Fibroblast of skin of abdomen (primary cell): ENCODE data around the gene ACAP3.

Experiments
- DNase-seq: peaks from one replicate; pipeline ENCODE4 v3.0.0-alpha.2; 2013

Gene ACAP3

DNA sequence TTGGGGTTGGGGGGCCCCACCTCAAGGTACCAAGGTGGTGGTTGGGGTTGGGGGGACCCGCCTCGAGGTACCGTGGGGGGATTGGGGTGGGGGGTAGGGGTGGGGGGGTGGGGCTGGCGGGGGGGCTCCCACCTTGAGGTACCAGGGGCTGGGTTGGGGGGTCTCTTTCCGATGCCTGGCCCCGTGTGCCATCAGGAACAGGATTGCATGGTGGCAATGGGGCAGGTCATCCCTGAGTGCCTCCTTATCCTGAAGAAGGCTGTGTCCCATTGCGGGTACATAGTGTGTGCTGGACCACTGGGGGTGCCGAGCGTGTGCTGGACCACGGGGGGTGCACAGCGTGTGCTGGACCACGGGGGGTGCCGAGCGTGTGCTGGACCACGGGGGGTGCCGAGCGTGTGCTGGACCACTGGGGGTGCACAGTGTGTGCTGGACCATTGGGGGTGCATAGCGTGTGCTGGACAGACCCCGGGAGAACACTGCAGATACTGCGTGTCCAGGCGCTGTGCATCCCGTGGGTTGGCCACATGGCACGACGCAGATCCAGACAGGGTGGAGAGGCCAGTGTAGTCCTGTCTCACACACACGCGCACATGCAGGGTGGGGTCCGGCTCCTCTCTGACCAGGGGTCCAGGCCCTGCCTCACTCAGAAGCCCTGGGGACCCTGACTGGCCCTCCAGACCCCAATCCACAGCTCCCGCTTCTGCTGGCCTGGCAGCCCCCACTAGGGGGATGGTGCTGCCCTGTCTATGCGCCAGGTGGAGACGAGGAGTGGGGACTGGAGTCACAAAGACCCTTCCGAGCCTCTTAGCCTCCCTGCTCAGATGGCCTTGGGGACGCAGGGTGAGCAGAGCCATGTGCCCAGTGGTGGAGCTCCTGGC is 23.3 kb downstream of the ACAP3 start:
- DNase-seq: no peak

DNA sequence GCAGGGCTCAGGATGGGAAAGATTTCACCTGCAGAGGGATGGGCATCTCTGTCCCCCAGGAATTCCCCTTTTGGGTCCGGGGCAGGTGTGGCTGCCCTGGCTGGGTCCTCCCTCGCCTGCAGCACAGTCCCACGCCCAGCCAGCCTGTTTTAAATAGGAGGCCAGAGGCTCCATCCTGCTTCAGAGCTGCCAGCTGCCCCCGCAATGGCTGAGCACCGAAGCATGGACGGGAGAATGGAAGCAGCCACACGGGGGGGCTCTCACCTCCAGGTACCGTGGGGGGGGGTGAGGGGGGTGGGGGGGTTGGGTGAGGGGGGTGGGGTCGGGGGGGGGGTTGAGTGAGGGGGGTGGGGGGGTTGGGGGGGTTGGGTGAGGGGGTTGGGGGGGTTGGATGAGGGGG is 23.9 kb downstream of the ACAP3 start:
- DNase-seq: no peak

DNA sequence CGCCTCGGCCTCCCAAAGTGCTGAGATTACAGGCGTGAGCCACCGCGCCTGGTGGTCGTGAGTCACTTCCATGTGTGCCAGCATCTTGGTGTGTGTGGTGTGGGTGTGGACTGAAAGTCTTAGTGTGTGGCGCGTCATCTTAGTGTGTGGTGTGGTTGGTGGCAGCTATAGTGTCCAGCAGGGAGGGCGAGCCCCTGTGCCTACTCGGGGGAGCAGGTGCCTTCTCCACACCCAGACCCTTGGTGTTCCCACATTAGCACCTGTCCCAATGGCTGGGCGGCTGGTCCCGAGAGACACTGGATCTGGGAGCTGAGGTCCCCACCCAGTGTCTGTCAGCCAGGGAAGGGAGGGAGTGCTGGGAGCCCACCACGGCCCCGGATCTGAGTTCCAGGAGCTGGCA is 24.7 kb downstream of the ACAP3 start:
- no peak for DNase-seq

DNA sequence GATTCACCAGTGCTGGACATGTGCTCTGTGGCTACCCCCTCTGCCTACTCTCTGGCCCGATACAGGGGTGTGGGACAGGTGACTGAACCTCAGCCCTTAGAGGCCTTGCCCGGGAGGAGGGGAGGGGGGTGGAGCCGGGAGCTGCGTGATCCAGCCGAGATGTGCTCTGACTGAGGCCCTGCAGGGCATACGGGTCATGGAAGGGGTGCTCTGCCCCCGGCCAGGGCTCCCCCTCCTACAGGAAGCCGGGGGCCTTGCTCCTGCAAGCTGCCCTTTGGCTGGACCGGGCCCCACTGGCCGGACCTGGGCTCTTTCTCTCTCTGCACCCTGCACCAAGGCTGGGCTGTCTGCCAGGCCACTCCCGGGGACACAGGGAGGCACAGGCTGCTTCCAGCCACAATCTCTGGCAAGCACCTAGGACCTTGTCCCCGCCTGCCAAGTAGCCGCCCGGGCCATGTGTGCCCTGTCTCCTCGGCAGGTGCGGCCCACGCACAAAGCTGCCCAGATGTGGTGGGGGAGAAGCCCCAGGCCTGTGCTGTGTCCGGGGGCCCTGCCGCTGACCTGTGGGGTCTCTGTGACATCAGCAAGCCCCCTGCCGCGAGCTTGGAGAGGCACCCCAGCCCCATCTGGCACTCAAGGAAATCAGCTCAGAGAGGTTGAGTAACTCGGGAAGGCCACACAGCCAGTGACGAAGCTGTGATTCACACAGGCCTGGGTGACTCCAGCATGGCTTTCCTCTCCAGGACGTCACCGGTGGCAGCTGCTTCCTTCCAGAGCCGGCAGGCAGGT is 26.0 kb downstream of the ACAP3 start:
- no peak for DNase-seq

DNA sequence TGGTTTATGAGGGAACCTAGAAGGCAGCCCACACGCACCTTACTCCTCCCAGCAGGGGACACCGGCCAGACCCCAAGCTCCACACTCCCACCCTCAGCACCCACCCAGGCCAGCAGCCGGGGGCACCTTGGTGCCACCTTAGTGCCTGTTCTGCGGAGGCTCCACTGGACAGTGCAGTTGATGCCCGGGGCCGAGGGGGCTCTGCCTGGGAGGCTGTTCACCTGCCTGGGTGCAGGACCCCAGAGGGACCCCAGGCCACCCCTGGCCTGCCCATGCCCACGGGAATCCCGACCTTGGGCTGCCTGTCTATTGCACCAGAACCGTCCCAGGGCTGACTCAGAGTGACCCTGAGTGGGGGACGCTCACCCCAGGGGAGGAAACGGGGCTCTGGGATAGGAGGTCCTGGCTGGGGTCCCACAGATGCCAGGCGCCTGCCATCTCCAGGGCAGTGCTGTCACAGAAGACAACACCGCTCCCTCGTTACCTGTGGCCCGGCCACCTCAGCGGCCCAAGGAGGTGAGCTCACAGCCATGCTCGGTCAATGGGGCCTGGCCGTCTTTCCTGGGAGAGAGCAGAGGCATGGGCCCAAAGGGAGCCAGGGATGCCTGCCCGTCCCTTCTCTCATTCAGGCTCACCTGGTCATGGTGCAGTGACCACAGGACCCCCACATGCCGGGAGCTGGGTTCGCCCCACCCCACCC is 26.8 kb downstream of the ACAP3 start:
- no peak for DNase-seq

DNA sequence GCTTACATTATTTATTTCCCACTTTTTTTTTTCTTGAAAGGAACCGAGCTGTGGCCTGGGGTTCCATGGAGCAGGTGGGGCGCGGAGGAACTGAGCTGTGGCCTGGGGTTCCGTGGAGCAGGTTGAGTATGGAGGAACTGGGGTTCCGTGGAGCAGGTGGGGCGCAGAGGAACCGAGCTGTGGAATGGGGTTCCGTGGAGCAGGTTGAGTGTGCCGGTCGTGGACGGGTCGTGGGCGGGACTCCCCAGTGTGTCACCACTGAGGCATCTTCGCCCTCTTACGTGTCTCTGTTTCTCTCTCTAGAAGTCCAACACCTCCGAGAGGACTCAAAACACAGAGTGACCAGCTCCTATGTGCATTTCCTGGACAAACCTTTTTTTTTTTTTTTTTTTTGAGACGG is 28.7 kb downstream of the ACAP3 start:
- DNase-seq: no peak

DNA sequence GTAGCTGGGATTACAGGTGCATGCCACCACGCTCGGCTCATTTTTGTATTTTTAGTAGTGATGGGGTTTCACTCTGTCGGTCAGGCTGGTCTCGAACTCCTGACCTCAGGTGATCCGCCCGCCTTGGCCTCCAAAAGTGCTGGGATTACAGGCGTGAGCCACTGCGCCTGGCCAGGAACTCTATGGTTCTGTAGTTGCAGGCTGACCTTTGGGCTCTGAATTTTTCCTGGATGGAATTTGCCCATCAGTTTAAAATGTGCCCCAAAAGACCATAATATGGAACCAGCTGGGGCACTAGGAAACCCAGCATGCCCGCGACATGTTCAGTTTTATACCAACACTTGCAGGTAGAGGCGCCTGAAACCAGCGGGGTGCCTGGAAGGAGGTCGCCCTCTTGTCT is 29.1 kb downstream of the ACAP3 start:
- DNase-seq: no peak

DNA sequence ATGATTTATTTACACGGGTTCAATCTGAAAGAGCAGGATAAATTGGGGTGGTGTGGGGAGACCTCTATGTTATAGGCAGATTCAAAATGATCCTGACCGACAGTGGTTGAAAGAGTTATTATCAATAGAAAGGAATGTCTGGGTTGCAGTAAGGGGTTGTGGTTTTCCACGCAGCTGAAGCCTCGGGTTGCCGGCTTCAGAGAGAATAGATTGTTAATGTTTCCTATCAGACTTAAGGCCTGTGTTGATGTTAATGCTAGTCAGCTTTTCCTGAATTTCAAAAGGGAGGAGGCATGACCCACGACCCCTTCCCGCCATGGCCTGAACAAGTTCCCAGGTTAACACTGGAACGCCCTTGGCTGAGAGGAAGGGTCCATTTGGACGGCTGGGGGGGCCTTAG is 31.9 kb downstream of the ACAP3 start:
- peak; percentile 43 for DNase-seq

DNA sequence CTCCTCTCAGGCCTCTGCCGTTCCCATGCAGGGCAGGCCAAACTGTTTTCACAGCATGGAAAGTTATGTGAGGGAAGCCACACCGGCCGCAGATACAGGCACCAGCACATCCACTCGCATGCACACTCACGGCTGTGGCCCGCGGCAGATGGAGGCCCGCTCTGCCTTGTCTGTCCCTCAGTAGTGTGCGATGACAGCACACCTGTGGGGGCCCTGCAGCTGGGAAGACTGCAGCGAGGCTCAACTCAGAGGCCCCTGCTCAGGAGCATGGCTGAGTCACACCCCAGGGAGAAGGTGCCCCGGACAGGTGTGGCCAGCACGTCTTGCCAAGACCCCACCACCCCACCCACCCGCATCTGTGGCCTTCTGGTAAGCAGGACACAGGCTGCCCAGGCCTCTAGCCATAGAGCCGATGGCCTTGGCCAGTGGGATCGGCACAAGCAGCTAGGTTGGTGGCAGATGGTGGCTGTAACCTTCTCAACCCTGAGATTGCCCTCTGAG is 32.7 kb downstream of the ACAP3 start:
- no peak for DNase-seq

DNA sequence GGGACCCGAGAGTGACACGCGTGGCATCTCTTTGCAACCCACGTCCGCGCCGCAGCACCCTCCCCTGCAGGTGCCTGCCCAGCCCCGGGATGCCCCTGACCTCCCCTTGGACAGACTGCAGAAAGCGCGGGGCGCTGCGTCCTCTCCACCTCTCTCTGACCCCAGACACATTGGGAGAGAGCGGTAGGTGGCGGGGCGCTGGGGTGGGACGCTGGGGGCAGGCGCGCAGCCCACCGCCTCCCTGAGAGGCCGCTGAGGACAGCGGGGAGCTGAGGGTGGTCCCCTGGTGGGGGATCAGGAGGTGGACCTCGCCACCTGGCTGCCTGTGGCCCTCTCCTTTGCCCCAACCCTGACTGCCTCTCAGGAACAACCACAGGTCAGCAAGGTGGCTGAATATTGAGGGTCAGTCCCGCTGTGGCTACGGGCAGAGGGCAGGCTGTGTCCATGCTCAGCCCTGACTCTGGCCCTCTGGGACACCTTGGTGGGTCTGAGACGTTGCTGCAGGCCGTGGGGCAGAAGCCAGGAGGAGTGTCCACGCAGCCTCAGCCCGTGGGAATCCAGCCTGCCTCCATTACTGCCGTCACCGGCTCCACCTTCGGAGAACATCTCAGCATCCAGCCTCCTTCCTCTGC is 33.3 kb downstream of the ACAP3 start:
- no peak for DNase-seq

DNA sequence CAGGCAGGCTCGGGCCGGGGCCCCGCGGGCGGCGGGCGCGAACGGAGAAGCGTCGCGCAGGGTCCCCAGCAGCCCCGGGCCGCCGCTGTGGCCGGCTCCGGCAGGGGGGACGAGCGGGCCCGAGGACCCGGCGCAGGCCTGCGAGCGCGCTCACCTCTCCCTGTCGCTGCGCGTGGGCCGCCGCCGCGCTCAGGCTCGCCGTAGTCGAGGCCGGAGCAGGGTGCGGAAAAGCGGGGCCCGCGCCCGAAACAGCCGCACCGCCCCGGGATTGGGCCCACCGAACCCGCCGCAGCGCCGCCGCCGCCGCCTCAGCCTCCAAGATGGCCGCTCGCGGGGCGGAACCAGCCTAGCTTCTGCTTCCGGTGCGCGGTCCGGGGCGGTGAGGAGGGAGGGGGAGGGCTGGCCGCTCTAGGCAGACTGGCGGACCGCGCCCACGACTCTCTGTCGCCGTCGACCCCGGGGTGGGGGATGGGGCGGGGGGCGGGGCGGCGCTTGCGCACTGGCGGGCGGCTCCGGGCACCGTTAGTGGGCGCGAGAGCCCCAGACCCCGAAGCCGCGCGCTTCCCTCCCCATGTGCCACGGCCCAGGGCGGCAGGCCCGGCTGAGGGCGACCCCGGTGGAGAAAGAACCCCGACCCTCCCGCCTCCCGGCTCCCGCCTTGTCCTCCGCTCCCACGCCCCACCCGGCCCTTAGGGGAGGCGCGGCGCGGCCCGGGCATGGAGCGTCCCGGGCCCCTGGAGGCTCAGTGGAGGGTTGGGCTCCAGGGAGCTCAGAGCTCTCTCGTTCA is 34.0 kb downstream of the ACAP3 start, which contains the start of gene UBE2J2:
Gene UBE2J2 (minus strand): TSS at position 343 of the 787 bp plus-strand sequence. CDS start 5,862 bp downstream, outside the sequence.
- DNase-seq: peak; percentile 92

DNA sequence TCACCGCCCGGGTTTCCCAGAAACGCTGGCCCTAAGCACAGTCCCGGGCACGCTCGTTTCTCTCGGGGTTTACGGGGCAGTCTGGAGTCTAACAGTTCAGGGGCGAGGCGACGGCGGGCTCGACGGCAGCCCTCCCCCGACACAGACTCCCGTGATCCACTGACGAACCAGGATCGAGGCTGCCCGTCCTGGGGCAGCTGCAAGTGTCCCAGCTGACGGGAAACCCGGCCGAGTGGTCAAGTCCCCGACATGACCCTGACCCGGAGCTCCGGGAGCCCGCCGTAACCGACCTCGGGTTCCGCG is 34.6 kb downstream of the ACAP3 start:
- no peak for DNase-seq

DNA sequence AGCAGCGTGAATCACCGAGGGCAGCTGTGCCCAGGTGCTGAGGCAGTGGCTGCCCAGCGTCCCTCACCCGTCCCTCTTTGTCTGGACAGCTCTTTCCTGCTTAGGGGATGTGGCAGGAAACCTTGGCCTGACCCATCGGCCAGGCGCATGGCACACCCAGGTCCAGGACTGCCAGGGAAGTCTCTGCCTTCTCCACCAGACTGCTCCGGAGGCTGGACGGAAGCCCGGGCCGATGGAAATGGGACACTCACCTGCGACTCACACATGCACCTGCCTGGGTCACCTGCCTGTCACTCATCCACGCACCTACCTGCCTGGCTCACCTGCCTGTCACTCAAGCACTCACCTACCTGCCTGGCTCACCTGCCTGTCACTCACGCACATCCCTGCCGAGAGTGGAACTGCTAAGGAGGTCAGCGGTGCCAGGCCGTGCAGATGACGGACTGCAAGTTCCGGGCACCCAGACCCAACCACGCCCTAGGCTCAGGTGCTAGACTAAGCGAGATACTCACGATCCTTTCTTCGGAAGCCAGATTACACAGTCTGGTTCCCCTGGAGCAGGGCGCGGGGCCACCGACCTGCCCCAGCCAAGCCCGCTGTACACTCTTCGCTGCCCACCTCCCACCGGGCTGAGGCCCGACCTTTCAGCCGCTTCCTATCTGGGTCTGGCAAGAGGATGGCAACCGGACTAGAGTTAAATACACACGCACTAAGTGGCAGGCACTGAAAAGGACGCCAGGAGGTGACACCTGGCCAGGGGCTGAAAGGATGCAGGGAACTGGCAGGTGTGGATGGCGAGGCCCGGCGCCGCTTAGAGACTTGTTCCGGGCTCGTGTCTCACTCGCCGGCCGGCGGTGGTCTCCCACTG is 35.2 kb downstream of the ACAP3 start:
- DNase-seq: no peak

DNA sequence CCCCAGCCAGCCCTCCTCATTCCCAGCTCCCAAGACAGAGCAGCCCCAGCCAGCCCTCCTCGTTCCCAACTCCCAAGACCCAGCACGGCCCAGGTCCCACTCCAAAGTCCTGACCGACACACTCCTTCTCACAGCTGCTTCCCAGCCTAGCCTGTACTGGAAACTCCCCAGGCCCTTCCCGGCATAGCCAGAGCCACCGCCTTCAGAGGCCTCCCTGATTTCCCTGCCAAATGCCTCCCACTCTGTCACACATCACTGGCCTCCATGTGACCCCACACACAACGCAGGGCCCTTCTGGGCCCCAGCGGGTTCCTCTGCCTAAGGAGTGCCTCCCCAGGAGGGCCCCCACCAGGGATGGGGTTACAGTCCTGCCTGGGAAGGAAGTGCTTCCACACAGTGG is 36.9 kb downstream of the ACAP3 start:
- DNase-seq: no peak

DNA sequence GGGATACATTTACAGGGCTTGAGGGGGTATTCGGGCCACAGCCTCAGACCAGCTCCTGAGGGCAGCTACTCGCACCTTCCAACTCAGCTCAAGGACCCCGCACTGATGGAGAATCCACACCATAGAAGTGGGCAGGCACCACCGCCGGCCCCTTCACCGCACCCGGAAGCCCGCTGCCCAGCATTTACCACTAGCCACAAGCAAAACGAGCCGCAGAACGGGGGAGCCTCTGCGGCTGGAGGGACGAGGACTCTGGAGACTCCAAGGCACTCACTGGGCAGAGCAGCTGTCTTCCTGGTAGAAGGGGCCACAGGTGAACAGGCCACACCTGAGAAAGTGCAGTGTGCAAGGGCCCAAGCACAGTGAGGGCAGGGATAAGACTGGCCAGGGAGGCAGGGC is 39.4 kb downstream of the ACAP3 start:
- DNase-seq: no peak

DNA sequence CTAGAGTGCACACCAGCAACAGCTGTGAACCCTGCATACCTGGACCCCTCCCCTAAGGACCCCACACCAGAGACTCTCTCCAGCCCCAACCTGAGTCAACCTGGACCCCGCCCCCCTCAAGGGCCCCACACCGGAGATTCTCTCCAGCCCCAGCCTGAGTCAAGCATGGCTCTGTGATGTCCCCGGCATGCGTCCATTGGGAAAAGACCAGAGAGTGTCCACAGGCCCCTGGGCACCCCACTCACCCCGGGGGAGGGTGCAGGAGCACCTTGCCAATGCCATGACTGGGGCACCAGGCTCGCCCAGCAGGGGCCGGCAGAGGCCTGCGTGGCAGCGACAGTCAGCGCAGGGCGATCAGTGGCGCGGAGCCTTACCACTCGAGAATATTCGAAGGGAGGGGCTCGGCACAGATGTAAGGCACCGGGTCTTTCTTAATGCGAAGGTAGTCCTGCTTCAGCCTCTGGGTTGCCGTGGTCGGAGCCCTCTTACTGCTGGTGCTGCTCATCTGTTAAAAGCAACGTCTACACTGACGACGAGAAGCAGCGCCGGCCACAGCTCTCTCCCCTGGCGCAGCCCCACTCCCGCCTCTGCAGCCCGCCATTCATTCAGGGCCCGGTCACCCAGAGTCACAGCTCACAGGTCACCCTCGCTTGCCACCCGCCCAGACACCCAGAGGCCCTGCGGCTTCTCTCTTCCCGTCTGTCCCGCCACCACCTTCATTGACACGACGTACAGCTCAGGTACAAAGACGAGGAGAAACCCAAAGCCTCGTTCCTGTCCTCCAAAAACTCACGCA is 40.0 kb downstream of the ACAP3 start:
- no peak for DNase-seq

DNA sequence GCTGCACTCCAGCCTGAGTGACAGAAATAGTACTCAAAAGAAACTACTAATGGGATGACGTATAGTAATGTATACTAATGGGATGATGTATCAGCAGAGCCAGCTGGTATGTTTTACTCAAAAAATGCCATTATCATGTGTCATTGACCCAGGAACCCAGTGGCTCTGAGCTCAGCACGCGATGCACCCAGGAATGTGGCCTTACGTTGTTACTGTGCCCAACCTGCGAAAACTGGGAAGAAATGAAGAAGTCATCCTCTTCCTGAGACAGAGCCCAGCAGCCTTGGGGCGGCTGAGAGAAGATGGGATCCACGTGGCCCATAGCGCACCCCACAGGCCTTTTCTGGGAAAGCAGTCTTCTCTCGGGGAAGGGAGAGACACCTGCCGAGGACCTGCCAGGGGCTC is 42.9 kb downstream of the ACAP3 start:
- DNase-seq: peak; percentile 99

DNA sequence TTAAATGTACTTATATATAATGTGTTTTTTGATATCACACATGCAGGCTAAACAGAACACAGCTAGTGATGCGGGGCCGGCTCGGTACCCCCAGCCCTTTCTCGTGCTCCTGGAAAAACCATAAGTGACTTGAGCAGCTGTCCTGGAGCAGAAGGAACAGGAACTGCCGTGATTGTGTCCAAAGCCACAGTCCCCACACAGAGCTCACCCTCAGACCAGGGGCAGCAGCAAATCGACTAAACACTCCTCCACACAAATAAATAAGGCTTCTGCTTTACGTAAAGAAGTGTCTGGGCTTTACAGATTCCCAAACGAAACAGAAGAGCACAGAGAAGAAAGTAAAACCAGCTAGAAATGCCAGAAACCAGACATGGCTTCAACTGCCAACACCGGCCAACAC is 43.7 kb downstream of the ACAP3 start:
- no peak for DNase-seq

DNA sequence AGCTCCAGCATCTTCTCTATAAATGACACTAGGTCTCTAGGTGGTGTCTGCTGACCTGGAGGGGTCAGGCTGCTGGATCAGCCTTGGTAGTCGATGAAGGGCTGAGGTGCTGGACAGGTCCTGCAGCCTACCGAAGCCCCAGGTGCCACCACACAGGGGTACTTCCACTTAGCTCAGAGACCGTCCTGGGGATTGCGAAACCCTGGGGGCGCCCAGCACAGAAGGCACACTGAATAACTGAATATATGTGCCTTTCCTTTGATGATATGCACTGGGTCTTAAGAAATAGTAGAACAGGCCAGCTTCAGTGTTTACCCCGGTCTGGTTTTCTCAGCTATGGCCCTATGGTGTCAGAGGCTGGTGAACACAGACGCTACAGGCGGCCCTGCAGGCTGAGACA is 45.0 kb downstream of the ACAP3 start:
- no peak for DNase-seq

DNA sequence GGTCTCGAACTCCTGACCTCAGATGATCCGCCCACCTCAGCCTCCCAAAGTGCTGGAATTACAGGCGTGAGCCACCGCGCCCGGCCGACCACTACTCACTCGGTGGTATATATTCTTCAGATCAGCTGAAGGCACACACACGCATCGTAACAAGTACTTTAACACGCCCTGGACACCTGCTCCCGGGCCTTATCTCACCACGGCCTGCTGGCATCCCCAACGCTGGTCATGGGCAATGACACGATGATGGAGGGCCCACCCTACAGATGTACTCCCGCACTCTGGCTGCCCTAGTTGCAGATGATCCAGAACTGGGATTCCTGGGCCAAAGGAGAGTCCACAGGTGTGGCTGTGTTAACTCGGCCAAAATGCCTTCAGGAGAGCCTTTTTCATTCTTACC is 45.7 kb downstream of the ACAP3 start:
- DNase-seq: no peak
